H9 (cell line): ENCODE data around the gene ZNF837. TPM values are rescaled to one million over a fixed set of nuclear protein-coding genes. Genes with fewer than 3 reads are reported as not detected.

ENCODE experiments used
- DNase-seq: peaks from one replicate; pipeline ENCODE4 v3.0.0-alpha.2; 2017
- H2AFZ ChIP-seq: one replicate; pipeline ENCODE4 v1.6.1; 2013; ENCODE audit warnings: mild to moderate bottlenecking, low read length, control low read depth, moderate library complexity
- H2AK5ac ChIP-seq: 2 replicates; pipeline ENCODE4 v1.6.1; 2013; ENCODE audit warnings: low read length, control low read depth, mixed read lengths; ENCODE audit not compliant: insufficient read length
- H2BK120ac ChIP-seq: one replicate; pipeline ENCODE4 v1.6.1; 2013; ENCODE audit warnings: low read depth, mild to moderate bottlenecking, low read length, control low read depth, inconsistent platforms; ENCODE audit not compliant: poor library complexity, severe bottlenecking
- H2BK12ac ChIP-seq: 2 replicates; pipeline ENCODE4 v1.6.1; 2013; ENCODE audit warnings: low read length, control low read depth, mixed read lengths, low read depth; ENCODE audit not compliant: insufficient read length
- H2BK15ac ChIP-seq: 2 replicates; pipeline ENCODE4 v1.6.1; 2013; ENCODE audit warnings: low read depth, low read length, control low read depth
- H2BK20ac ChIP-seq: one replicate; pipeline ENCODE4 v1.6.1; 2013; ENCODE audit warnings: low read depth, mild to moderate bottlenecking, low read length, control low read depth, inconsistent platforms; ENCODE audit not compliant: poor library complexity, severe bottlenecking
- H2BK5ac ChIP-seq: 2 replicates; pipeline ENCODE4 v1.6.1; 2013; ENCODE audit warnings: low read length, control low read depth, mixed read lengths; ENCODE audit not compliant: insufficient read length
- H3K14ac ChIP-seq: 2 replicates; pipeline ENCODE4 v1.6.1; 2013; ENCODE audit warnings: low read length, control low read depth; ENCODE audit not compliant: insufficient read depth
- H3K18ac ChIP-seq: 2 replicates; pipeline ENCODE4 v1.6.1; 2013; ENCODE audit warnings: low read depth, mild to moderate bottlenecking, mixed read lengths, low read length, control low read depth; ENCODE audit not compliant: insufficient read length
- H3K23ac ChIP-seq: 2 replicates; pipeline ENCODE4 v1.6.1; 2013; ENCODE audit warnings: low read length, control low read depth, mixed read lengths, low read depth; ENCODE audit not compliant: insufficient read length
- H3K23me2 ChIP-seq: 2 replicates; pipeline ENCODE4 v1.6.1; 2013; ENCODE audit warnings: low read depth, mild to moderate bottlenecking, mixed read lengths, low read length, control low read depth; ENCODE audit not compliant: insufficient read length, poor library complexity, severe bottlenecking
- H3K27ac ChIP-seq: 2 replicates; pipeline ENCODE4 v1.5.1; 2013; ENCODE audit warnings: low read length, control low read depth, mixed read lengths, low read depth; ENCODE audit not compliant: insufficient read length
- H3K27me3 ChIP-seq: 2 replicates; pipeline ENCODE4 v1.6.1; 2013; ENCODE audit warnings: low read length, control low read depth, inconsistent platforms; ENCODE audit not compliant: insufficient read depth
- H3K4ac ChIP-seq: 2 replicates; pipeline ENCODE4 v1.6.1; 2013; ENCODE audit warnings: low read depth, mild to moderate bottlenecking, control low read depth, inconsistent platforms, low read length, moderate library complexity
- H3K4me1 ChIP-seq: 2 replicates; pipeline ENCODE4 v1.6.1; 2013; ENCODE audit warnings: low read length, control low read depth, inconsistent platforms; ENCODE audit not compliant: insufficient read depth
- H3K4me2 ChIP-seq: 2 replicates; pipeline ENCODE4 v1.6.1; 2013; ENCODE audit warnings: low read length, control low read depth, mixed read lengths; ENCODE audit not compliant: insufficient read length, insufficient read depth
- H3K56ac ChIP-seq: 2 replicates; pipeline ENCODE4 v1.6.1; 2013; ENCODE audit warnings: low read depth, mild to moderate bottlenecking, mixed read lengths, low read length, control low read depth; ENCODE audit not compliant: insufficient read length
- H3K79me1 ChIP-seq: 2 replicates; pipeline ENCODE4 v1.6.1; 2013; ENCODE audit warnings: low read depth, mild to moderate bottlenecking, moderate library complexity, low read length, control low read depth, inconsistent platforms; ENCODE audit not compliant: insufficient read depth, poor library complexity, severe bottlenecking
- H3K79me2 ChIP-seq: 2 replicates; pipeline ENCODE4 v1.6.1; 2013; ENCODE audit warnings: low read length, control low read depth, inconsistent platforms; ENCODE audit not compliant: insufficient read depth
- H3K9ac ChIP-seq: 2 replicates; pipeline ENCODE4 v1.6.1; 2013; ENCODE audit warnings: low read length, control low read depth, mixed read lengths; ENCODE audit not compliant: insufficient read length; ENCODE audit errors: extremely low read depth
- H3K9me3 ChIP-seq: one replicate; pipeline ENCODE4 v1.6.1; 2013; ENCODE audit warnings: low read depth, low read length, inconsistent platforms; ENCODE audit not compliant: control insufficient read depth
- H3T11ph ChIP-seq: one replicate; pipeline ENCODE4 v1.6.1; 2013; ENCODE audit warnings: mild to moderate bottlenecking, low read length, control low read depth, inconsistent platforms
- H4K20me1 ChIP-seq: one replicate; pipeline ENCODE4 v1.6.1; 2013; ENCODE audit not compliant: control insufficient read depth, insufficient read length, insufficient read depth
- H4K5ac ChIP-seq: 2 replicates; pipeline ENCODE4 v1.6.1; 2013; ENCODE audit warnings: low read depth, mild to moderate bottlenecking, mixed read lengths, low read length, control low read depth; ENCODE audit not compliant: insufficient read length
- H4K8ac ChIP-seq: replicated peaks from 2 replicates; pipeline ENCODE4 v1.6.1; 2013; ENCODE audit warnings: low read length, control low read depth, mixed read lengths, low read depth; ENCODE audit not compliant: insufficient read length
- H4K91ac ChIP-seq: 2 replicates; pipeline ENCODE4 v1.6.1; 2013; ENCODE audit warnings: low read depth, mild to moderate bottlenecking, moderate library complexity, mixed read lengths, low read length, control low read depth; ENCODE audit not compliant: insufficient read length
- H3K27ac Mint-ChIP-seq, 3 experiments: 2 replicates in 2 of 3; 3 replicates in 1 of 3; pipeline ENCODE4 v1.8.0; 2020 to 2021; ENCODE audit warnings: mixed read lengths in 3 of 3, mild to moderate bottlenecking in 1 of 3, moderate library complexity in 1 of 3
- H3K27me3 Mint-ChIP-seq: 2 replicates; pipeline ENCODE4 v1.8.0; 2021; ENCODE audit warnings: low read depth, mild to moderate bottlenecking, moderate library complexity, mixed read lengths
- H3K36me3 Mint-ChIP-seq, 3 experiments: 2 replicates in 2 of 3; 3 replicates in 1 of 3; pipeline ENCODE4 v1.8.0; 2020 to 2021; ENCODE audit warnings: low read depth in 3 of 3, mixed read lengths in 3 of 3; ENCODE audit not compliant: insufficient read depth in 1 of 3
- H3K4me1 Mint-ChIP-seq, 2 experiments: 2 replicates each; pipeline ENCODE4 v1.8.0; 2020; ENCODE audit warnings: mixed read lengths in 2 of 2
- H3K4me3 Mint-ChIP-seq, 2 experiments: 2 replicates in 1 of 2; 3 replicates in 1 of 2; pipeline ENCODE4 v1.8.0; 2020 to 2021; ENCODE audit warnings: mild to moderate bottlenecking in 2 of 2, mixed read lengths in 2 of 2, moderate library complexity in 1 of 2
- H3K9me3 Mint-ChIP-seq, 2 experiments: 2 replicates in 1 of 2; 3 replicates in 1 of 2; pipeline ENCODE4 v1.8.0; 2020; ENCODE audit warnings: mild to moderate bottlenecking in 2 of 2, mixed read lengths in 2 of 2, moderate library complexity in 1 of 2
- CTCF ChIP-seq: fragments of 200-600 bp; sonication (generic); conservative IDR thresholded peaks from 3 replicates; pipeline ENCODE4 v1.8.0; 2021; ENCODE audit warnings: antibody characterized with exemption, mild to moderate bottlenecking
- WGBS: extraction: QIAGEN DNeasy Blood & Tissue Kit; methylation state at CpG from one replicate; pipeline ENCODE4 v1.1.7; 2013; ENCODE audit warnings: missing lambda C conversion rate, low lambda C conversion rate, mixed read lengths; ENCODE audit not compliant: insufficient read length; ENCODE audit errors: extremely low coverage; 5-methylcytosine and 5-hydroxymethylcytosine counted together
- total RNA-seq: library from RNA; stranded (reverse); gene quantifications from 2 replicates; pipeline ENCODE4 v1.2.1, GENCODE V29; 2021

The ZNF837 gene
- total RNA-seq, 1 experiment from 2014 or later = 3.4 TPM

GRCh38 chr19:58353717-58354477 lies 26.9 kb downstream of the ZNF837 start:
- Histone ChIP-seq H3K4me1 (no peaks in the 10 kb centered on the region), H3K18ac (no peak overlapping the region), H3K79me2 (no peaks in the 10 kb centered on the region), H3K23me2 (peaks cover 2% of the 10 kb centered on the region), H3K79me1 (no peaks in the 10 kb centered on the region), H2BK120ac (no peak overlapping the region), H3K27ac (no peak overlapping the region), H3K4ac (no peak overlapping the region), H3K4me2 (no peak overlapping the region), H2BK12ac (no peak overlapping the region), H2AFZ (no peak overlapping the region), H4K20me1 (no peaks in the 10 kb centered on the region), H3K23ac (no peak overlapping the region), H2BK20ac (no peak overlapping the region), H3K27me3 (no peaks in the 10 kb centered on the region), H3K14ac (no peak overlapping the region), H2BK5ac (no peak overlapping the region), H3T11ph (no peak overlapping the region), H3K9me3 (no peaks in the 10 kb centered on the region), H4K8ac (no peak overlapping the region), H3K9ac (no peak overlapping the region), H4K91ac (no peak overlapping the region), H2AK5ac (no peak overlapping the region), H3K56ac (no peak overlapping the region), H4K5ac (no peak overlapping the region), H2BK15ac (no peak overlapping the region)
- Mint-ChIP-seq H3K27ac (no peak overlapping the region), H3K9me3 (no peaks in the 10 kb centered on the region), H3K36me3 (peaks cover 0 to 4% (median 2%) of the 10 kb centered on the region in 3 experiments; a peak in 3 of 7 replicates), H3K27me3 (no peaks in the 10 kb centered on the region), H3K4me1 (peaks cover 0 to 2% of the 10 kb centered on the region in 2 experiments; a peak in 2 of 4 replicates), H3K4me3 (no peak overlapping the region)
- WGBS = no CpG with 5 or more reads among the region's 15 CpGs
- no peak for DNase-seq
- no peak for TF ChIP-seq CTCF
